Mononuclear cell (primary cell): Measurements from ENCODE around the gene ARHGAP40. TPM values are rescaled to one million over a fixed set of nuclear protein-coding genes. Genes with fewer than 3 reads are reported as not detected.

Experiments used
- H3K27me3 ChIP-seq: 2 replicates; pipeline ENCODE4 v1.6.0; 2011; ENCODE audit warnings: low read length, control low read depth; ENCODE audit not compliant: insufficient read depth
- H3K4me1 ChIP-seq: 2 replicates; pipeline ENCODE4 v1.5.1; 2011; ENCODE audit warnings: mild to moderate bottlenecking, low read length, control low read depth; ENCODE audit not compliant: insufficient read depth
- H3K4me3 ChIP-seq: 2 replicates; pipeline ENCODE4 v1.5.1; 2011; ENCODE audit warnings: mild to moderate bottlenecking, low read length, moderate library complexity
- H3K9me3 ChIP-seq: 2 replicates; pipeline ENCODE4 v1.5.1; 2011; ENCODE audit warnings: low read depth, mild to moderate bottlenecking, control low read depth, low read length
- total RNA-seq: library from RNA; depleted of rRNA; stranded (reverse); fragments of >200 nt; gene quantifications from one replicate; pipeline ENCODE4 v1.2.3, GENCODE V29; 2012

Gene ARHGAP40
- total RNA-seq, 1 donor, result not detected

- peaks cover 28% of the 10 kb centered on the region for H3K27me3 ChIP-seq
- H3K4me3 ChIP-seq, result no peak overlapping the region
- no peaks in the 10 kb centered on the region for H3K9me3 ChIP-seq
- peaks cover 10% of the 10 kb centered on the region for H3K4me1 ChIP-seq
Measured at GRCh38 chr20:38649275-38649891, 47.8 kb downstream of the ARHGAP40 start.

GRCh38 chr20:38650010-38650409 lies 48.4 kb downstream of the ARHGAP40 start:
- H3K9me3 ChIP-seq, result no peaks in the 10 kb centered on the region
- peaks cover 28% of the 10 kb centered on the region for H3K27me3 ChIP-seq
- no peak overlapping the region for H3K4me3 ChIP-seq
- peaks cover 10% of the 10 kb centered on the region for H3K4me1 ChIP-seq

GRCh38 chr20:38651154-38651553 lies 49.5 kb downstream of the ARHGAP40 start:
- Histone ChIP-seq H3K4me3 (no peak overlapping the region), H3K4me1 (peaks cover 5% of the 10 kb centered on the region), H3K9me3 (no peaks in the 10 kb centered on the region), H3K27me3 (peaks cover 21% of the 10 kb centered on the region)

- peaks cover 21% of the 10 kb centered on the region for H3K27me3 ChIP-seq
- peaks cover under 1% of the 10 kb centered on the region for H3K4me1 ChIP-seq
- no peaks in the 10 kb centered on the region for H3K9me3 ChIP-seq
- no peak overlapping the region for H3K4me3 ChIP-seq
Measured at GRCh38 chr20:38651562-38651961, 50.0 kb downstream of the ARHGAP40 start.

GRCh38 chr20:38652995-38653394 lies 51.4 kb downstream of the ARHGAP40 start:
- no peak overlapping the region for H3K4me3 ChIP-seq
- no peaks in the 10 kb centered on the region for H3K4me1 ChIP-seq
- peaks cover 14% of the 10 kb centered on the region for H3K27me3 ChIP-seq
- H3K9me3 ChIP-seq, result no peaks in the 10 kb centered on the region

- Histone ChIP-seq H3K4me1 (no peaks in the 10 kb centered on the region), H3K9me3 (no peaks in the 10 kb centered on the region), H3K4me3 (no peak overlapping the region), H3K27me3 (peaks cover 11% of the 10 kb centered on the region)
Measured at GRCh38 chr20:38657390-38657789, 55.8 kb downstream of the ARHGAP40 start.

GRCh38 chr20:38658879-38659596 lies 57.4 kb downstream of the ARHGAP40 start:
- peaks cover 11% of the 10 kb centered on the region for H3K27me3 ChIP-seq
- H3K9me3 ChIP-seq, result no peaks in the 10 kb centered on the region
- no peaks in the 10 kb centered on the region for H3K4me1 ChIP-seq
- H3K4me3 ChIP-seq, result no peak overlapping the region

GRCh38 chr20:38659597-38659880 lies 57.9 kb downstream of the ARHGAP40 start:
- Histone ChIP-seq H3K4me1 (no peaks in the 10 kb centered on the region), H3K4me3 (no peak overlapping the region), H3K9me3 (no peaks in the 10 kb centered on the region), H3K27me3 (peaks cover 11% of the 10 kb centered on the region)

- H3K27me3 ChIP-seq, result peaks cover 15% of the 10 kb centered on the region
- no peak overlapping the region for H3K4me3 ChIP-seq
- H3K4me1 ChIP-seq, result no peaks in the 10 kb centered on the region
- no peaks in the 10 kb centered on the region for H3K9me3 ChIP-seq
Measured at GRCh38 chr20:38660429-38660828, 58.8 kb downstream of the ARHGAP40 start.

GRCh38 chr20:38663660-38664059 lies 62.1 kb downstream of the ARHGAP40 start:
- peaks cover 16% of the 10 kb centered on the region for H3K27me3 ChIP-seq
- no peaks in the 10 kb centered on the region for H3K4me1 ChIP-seq
- no peaks in the 10 kb centered on the region for H3K9me3 ChIP-seq
- H3K4me3 ChIP-seq, result no peak overlapping the region

GRCh38 chr20:38664284-38664683 lies 62.7 kb downstream of the ARHGAP40 start:
- no peak overlapping the region for H3K4me3 ChIP-seq
- no peaks in the 10 kb centered on the region for H3K4me1 ChIP-seq
- no peaks in the 10 kb centered on the region for H3K9me3 ChIP-seq
- peaks cover 18% of the 10 kb centered on the region for H3K27me3 ChIP-seq

GRCh38 chr20:38665094-38665493 lies 63.5 kb downstream of the ARHGAP40 start:
- H3K4me1 ChIP-seq, result no peaks in the 10 kb centered on the region
- no peak overlapping the region for H3K4me3 ChIP-seq
- H3K27me3 ChIP-seq, result peaks cover 18% of the 10 kb centered on the region
- no peaks in the 10 kb centered on the region for H3K9me3 ChIP-seq

GRCh38 chr20:38665506-38666285 lies 64.1 kb downstream of the ARHGAP40 start:
- Histone ChIP-seq H3K27me3 (peaks cover 18% of the 10 kb centered on the region), H3K4me1 (no peaks in the 10 kb centered on the region), H3K4me3 (no peak overlapping the region), H3K9me3 (no peaks in the 10 kb centered on the region)

GRCh38 chr20:38667417-38667956 lies 65.9 kb downstream of the ARHGAP40 start:
- no peaks in the 10 kb centered on the region for H3K9me3 ChIP-seq
- H3K4me3 ChIP-seq, result no peak overlapping the region
- H3K27me3 ChIP-seq, result peaks cover 30% of the 10 kb centered on the region
- H3K4me1 ChIP-seq, result no peaks in the 10 kb centered on the region

GRCh38 chr20:38669688-38670087 lies 68.1 kb downstream of the ARHGAP40 start:
- no peak overlapping the region for H3K4me3 ChIP-seq
- no peaks in the 10 kb centered on the region for H3K9me3 ChIP-seq
- peaks cover 12% of the 10 kb centered on the region for H3K4me1 ChIP-seq
- H3K27me3 ChIP-seq, result peaks cover 47% of the 10 kb centered on the region
